ENCODE measurements around the gene DIP2C.
A peak's percentile ranks its signal among the peaks of the same experiment; 100 is the strongest.
"Not testable (repeated sequence)": the region's sequence is repeated elsewhere in the genome, so short reads cannot be mapped to it uniquely, and the experiment has no call there.

The DIP2C gene

GRCh38 chr10:526651-527312 lies 162.7 kb downstream of the DIP2C start:
- DNase-seq = no peak

- no peak for DNase-seq
Observed at GRCh38 chr10:525565-526315, 163.7 kb downstream of the DIP2C start.

GRCh38 chr10:523925-524324 lies 165.5 kb downstream of the DIP2C start:
- DNase-seq = no peak

GRCh38 chr10:522350-522749 lies 167.1 kb downstream of the DIP2C start:
- no peak for DNase-seq

GRCh38 chr10:521261-522250 lies 167.9 kb downstream of the DIP2C start:
- DNase-seq = peak in 1 of 2 experiments; percentile 20

GRCh38 chr10:520402-520787 lies 169.1 kb downstream of the DIP2C start:
- DNase-seq = peak in 1 of 2 experiments; percentile 3

- no peak for DNase-seq
Observed at GRCh38 chr10:519716-520401, 169.6 kb downstream of the DIP2C start.

GRCh38 chr10:519055-519715 lies 170.3 kb downstream of the DIP2C start:
- no peak for DNase-seq

GRCh38 chr10:517872-518475 lies 171.5 kb downstream of the DIP2C start:
- no peak for DNase-seq

GRCh38 chr10:517241-517830 lies 172.1 kb downstream of the DIP2C start:
- DNase-seq = peak in 1 of 2 experiments; percentile 43

- no peak for DNase-seq
Observed at GRCh38 chr10:516764-517163, 172.7 kb downstream of the DIP2C start.

- no peak for DNase-seq
Observed at GRCh38 chr10:515674-516073, 173.8 kb downstream of the DIP2C start.

- peak in 1 of 2 experiments; percentile 23 for DNase-seq
Observed at GRCh38 chr10:514137-514671, 175.3 kb downstream of the DIP2C start.

- no peak for DNase-seq
Observed at GRCh38 chr10:513393-513792, 176.1 kb downstream of the DIP2C start.

- DNase-seq = not testable (repeated sequence)
Observed at GRCh38 chr10:512661-513060, 176.8 kb downstream of the DIP2C start.

- no peak for DNase-seq
Observed at GRCh38 chr10:511849-512191, 177.6 kb downstream of the DIP2C start.

- DNase-seq = peak; percentile 44 to 73
Observed at GRCh38 chr10:511101-511848, 178.2 kb downstream of the DIP2C start.

GRCh38 chr10:510415-510881 lies 179.0 kb downstream of the DIP2C start:
- DNase-seq = no peak

- no peak for DNase-seq
Observed at GRCh38 chr10:509361-510102, 179.9 kb downstream of the DIP2C start.
